OCI-LY7 (cell line): Measurements from ENCODE around the gene NHLH2. TPM values are rescaled to one million over a fixed set of nuclear protein-coding genes. Genes with fewer than 3 reads are reported as not detected.

Experiments
- BruUV-seq: library from RNA; stranded (reverse); fragments of 400-500 nt; replicated peaks from 2 replicates; lab custom pipeline; 2021; lab: Mats Ljungman, UMichigan
- CTCF ChIA-PET: fragments of 300-600 bp; sonication (Branson Sonifier 250); formaldehyde crosslinking; loops from one replicate; lab custom pipeline; 2022; ENCODE audit warnings: antibody characterized with exemption; ENCODE audit not compliant: unreplicated experiment; lab: Charles Lee
- POLR2A ChIA-PET: fragments of 300-600 bp; sonication (Branson Sonifier 250); formaldehyde crosslinking; loops from one replicate; lab custom pipeline; 2022; ENCODE audit warnings: antibody characterized with exemption; lab: Charles Lee
- DNase-seq: peaks from one replicate; pipeline ENCODE4 v3.0.0-alpha.2; 2015; ENCODE audit warnings: low spot score
- H2AFZ ChIP-seq: fragments of 200-600 bp; sonication (generic), shearing (Covaris generic); 2 replicates; pipeline ENCODE4 v1.6.1; 2014; ENCODE audit warnings: mild to moderate bottlenecking, antibody characterized with exemption, low read length, moderate library complexity
- H3K27ac ChIP-seq: fragments of 200-600 bp; sonication (generic); 2 replicates; pipeline ENCODE4 v1.5.1; 2014; ENCODE audit warnings: mixed run types, low read depth, mild to moderate bottlenecking, moderate library complexity, low read length, inconsistent platforms; ENCODE audit not compliant: poor library complexity, severe bottlenecking
- H3K36me3 ChIP-seq: fragments of 200-600 bp; sonication (generic); 2 replicates; pipeline ENCODE4 v1.6.1; 2014; ENCODE audit warnings: mild to moderate bottlenecking, antibody characterized with exemption, low read length, moderate library complexity, mixed read lengths; ENCODE audit not compliant: insufficient read depth
- H3K4me1 ChIP-seq: fragments of 200-600 bp; sonication (generic); 2 replicates; pipeline ENCODE4 v1.5.1; 2014; ENCODE audit warnings: mild to moderate bottlenecking, low read length; ENCODE audit not compliant: insufficient read depth, poor library complexity, severe bottlenecking
- H3K4me2 ChIP-seq: fragments of 200-600 bp; sonication (generic); 2 replicates; pipeline ENCODE4 v1.6.1; 2014; ENCODE audit warnings: mild to moderate bottlenecking, low read length
- H3K4me3 ChIP-seq: fragments of 200-600 bp; sonication (generic); 2 replicates; pipeline ENCODE4 v1.5.1; 2014; ENCODE audit warnings: mild to moderate bottlenecking, low read depth, low read length; ENCODE audit not compliant: poor library complexity, severe bottlenecking
- H3K79me2 ChIP-seq: fragments of 200-600 bp; sonication (generic); 2 replicates; pipeline ENCODE4 v1.6.1; 2016; ENCODE audit warnings: low read depth, mild to moderate bottlenecking, low read length, moderate library complexity, mixed read lengths; ENCODE audit not compliant: insufficient read depth
- H3K9me2 ChIP-seq: fragments of 200-600 bp; sonication (generic); 2 replicates; pipeline ENCODE4 v1.6.1; 2016; ENCODE audit warnings: mild to moderate bottlenecking, low read length, mixed read lengths; ENCODE audit not compliant: insufficient read depth
- H3K9me3 ChIP-seq: fragments of 200-600 bp; sonication (generic); 2 replicates; pipeline ENCODE4 v1.6.1; 2014; ENCODE audit warnings: mild to moderate bottlenecking, mixed run types, low read length, mixed read lengths
- H4K20me1 ChIP-seq: fragments of 200-600 bp; sonication (generic); 2 replicates; pipeline ENCODE4 v1.6.1; 2014; ENCODE audit warnings: mild to moderate bottlenecking, antibody characterized with exemption, low read length, moderate library complexity, mixed read lengths; ENCODE audit not compliant: insufficient read depth
- EZH2phosphoT487 ChIP-seq: fragments of 200-600 bp; sonication (generic); IDR thresholded peaks from 2 replicates; pipeline ENCODE4 v1.6.1; 2018; ENCODE audit warnings: low read depth, borderline replicate concordance, mild to moderate bottlenecking, mixed run types, antibody characterized with exemption, low read length, moderate library complexity, mixed read lengths
- intact Hi-C: fragments of 100-400 bp; cut with micrococcal nuclease; formaldehyde crosslinking; loops from one replicate; pipeline ENCODE4 v1.10.0; 2022; ENCODE audit not compliant: unreplicated experiment
- total RNA-seq, 2 experiments: library from RNA; depleted of rRNA in 1 of 2; stranded (reverse); fragments of >200 nt in 1 of 2; shearing (Covaris generic) in 1 of 2; gene quantifications; 2 replicates each; pipeline ENCODE4 v1.2.3, GENCODE V29; 2014 to 2022
- TF ChIP-seq, protein P1 (sequence below): fragments of 200-600 bp; sonication (generic); conservative IDR thresholded peaks from 2 replicates; pipeline ENCODE4 v1.5.1; 2014; ENCODE audit warnings: mild to moderate bottlenecking, antibody characterized with exemption, low read length, moderate library complexity, mixed read lengths

NHLH2 gene
- total RNA-seq, 2 experiments from 2014 or later, result not detected

DNA sequence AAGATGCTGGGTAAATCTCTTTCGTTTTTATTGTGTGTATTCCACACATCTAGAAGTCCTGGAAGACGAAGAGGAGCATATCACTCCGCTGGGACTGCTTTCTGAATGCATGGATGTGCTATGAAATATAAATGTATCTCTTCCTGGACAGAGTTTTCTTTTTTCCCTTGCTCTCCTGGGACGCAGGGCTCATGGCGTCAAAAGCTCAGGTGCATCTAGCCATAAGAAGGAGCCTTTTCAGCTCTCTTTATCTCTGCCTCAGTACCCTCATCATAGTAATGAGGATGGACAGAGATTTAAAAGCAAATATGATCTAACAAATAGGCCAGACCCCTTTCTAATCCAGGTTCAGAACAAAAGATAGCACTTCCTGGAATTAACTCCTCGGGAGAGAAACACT lies 44.9 kb downstream of the NHLH2 start:
- H3K36me3 ChIP-seq, result no peaks in the 10 kb centered on the region
- POLR2A ChIA-PET, result no interaction called here

DNA sequence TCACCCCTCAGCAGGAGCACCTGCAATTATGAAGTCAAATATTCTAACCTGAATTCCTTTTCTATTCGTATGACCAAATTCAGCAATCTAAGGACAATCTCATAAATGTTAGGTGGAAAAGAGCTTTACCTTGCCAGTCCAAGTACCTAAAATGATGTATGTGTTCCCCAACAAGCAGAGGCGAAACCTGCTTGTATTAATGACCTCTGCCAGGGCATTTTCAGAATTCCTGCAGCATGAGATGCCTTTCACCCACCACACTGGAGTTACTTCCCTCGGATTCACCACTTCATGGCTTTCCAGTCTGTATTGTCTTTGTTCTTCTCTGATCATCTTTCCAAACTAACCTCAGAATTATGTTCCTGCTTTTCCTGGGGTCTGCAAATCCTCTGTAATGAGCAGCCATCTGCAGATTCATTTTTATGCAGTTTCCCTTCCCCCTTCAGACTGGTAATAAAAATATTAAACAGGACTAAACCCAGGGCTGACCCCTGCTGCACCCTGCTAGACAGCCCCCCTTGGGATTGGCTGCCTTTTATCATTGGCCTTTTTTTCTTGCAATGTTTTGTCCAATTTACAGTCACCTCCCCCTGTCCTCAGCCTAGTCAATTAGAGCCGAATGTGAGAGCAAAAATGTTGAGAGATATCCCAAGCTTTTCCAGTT lies 45.8 kb downstream of the NHLH2 start:
- CTCF ChIA-PET, result no interaction called here
- intact Hi-C loops, result no loop called here
- no peak overlapping the region for H3K4me3 ChIP-seq
- no peaks in the 10 kb centered on the region for H3K9me2 ChIP-seq
- no peaks in the 10 kb centered on the region for H4K20me1 ChIP-seq
- no peaks in the 10 kb centered on the region for H3K9me3 ChIP-seq
- no TSS peak for BruUV-seq
- H3K79me2 ChIP-seq, result no peaks in the 10 kb centered on the region
- H2AFZ ChIP-seq, result no peak overlapping the region
- H3K27ac ChIP-seq, result no peak overlapping the region
- no peak for DNase-seq
- H3K4me2 ChIP-seq, result no peak overlapping the region
- TF ChIP-seq, protein P1, sequence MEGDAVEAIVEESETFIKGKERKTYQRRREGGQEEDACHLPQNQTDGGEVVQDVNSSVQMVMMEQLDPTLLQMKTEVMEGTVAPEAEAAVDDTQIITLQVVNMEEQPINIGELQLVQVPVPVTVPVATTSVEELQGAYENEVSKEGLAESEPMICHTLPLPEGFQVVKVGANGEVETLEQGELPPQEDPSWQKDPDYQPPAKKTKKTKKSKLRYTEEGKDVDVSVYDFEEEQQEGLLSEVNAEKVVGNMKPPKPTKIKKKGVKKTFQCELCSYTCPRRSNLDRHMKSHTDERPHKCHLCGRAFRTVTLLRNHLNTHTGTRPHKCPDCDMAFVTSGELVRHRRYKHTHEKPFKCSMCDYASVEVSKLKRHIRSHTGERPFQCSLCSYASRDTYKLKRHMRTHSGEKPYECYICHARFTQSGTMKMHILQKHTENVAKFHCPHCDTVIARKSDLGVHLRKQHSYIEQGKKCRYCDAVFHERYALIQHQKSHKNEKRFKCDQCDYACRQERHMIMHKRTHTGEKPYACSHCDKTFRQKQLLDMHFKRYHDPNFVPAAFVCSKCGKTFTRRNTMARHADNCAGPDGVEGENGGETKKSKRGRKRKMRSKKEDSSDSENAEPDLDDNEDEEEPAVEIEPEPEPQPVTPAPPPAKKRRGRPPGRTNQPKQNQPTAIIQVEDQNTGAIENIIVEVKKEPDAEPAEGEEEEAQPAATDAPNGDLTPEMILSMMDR, result no peak
- TF ChIP-seq EZH2phosphoT487, result no peak
- no peaks in the 10 kb centered on the region for H3K4me1 ChIP-seq
- H3K36me3 ChIP-seq, result no peaks in the 10 kb centered on the region
- POLR2A ChIA-PET, result no interaction called here

More for the DNA sequence above, 44.9 kb downstream of the NHLH2 start:
- CTCF ChIA-PET, result no interaction called here
- Histone ChIP-seq H3K9me2 (no peaks in the 10 kb centered on the region), H3K9me3 (no peaks in the 10 kb centered on the region), H4K20me1 (no peaks in the 10 kb centered on the region), H2AFZ (no peak overlapping the region), H3K27ac (no peak overlapping the region), H3K79me2 (no peaks in the 10 kb centered on the region), H3K4me3 (no peak overlapping the region), H3K4me2 (no peak overlapping the region), H3K4me1 (no peaks in the 10 kb centered on the region)
- TF ChIP-seq, protein P1, result no peak
- no peak for TF ChIP-seq EZH2phosphoT487
- intact Hi-C loops, result no loop called here
- DNase-seq, result no peak
- no TSS peak for BruUV-seq

DNA sequence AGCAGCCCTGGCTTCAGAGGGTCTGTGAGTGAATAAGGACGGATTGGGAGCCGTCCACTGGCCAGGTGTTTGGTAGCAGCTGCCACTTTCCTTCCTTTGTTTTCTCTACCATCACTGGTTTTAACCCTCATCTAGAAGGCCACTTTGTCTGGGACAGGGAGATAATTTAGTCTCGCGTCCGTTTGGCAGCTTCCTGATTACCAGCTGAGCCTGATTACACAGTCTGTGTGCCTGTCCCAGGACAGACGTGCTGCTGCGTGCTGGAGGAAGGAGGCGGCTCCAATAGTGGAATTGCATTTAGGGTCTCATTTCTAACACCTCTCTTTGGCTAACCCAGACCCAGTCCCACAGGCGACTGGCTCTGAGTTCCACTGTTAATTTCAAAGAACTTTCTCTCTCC lies 47.8 kb downstream of the NHLH2 start:
- CTCF ChIA-PET, result no interaction called here

More for the DNA sequence above, 47.8 kb downstream of the NHLH2 start:
- intact Hi-C loops, result no loop called here
- Histone ChIP-seq H4K20me1 (no peaks in the 10 kb centered on the region), H3K4me2 (no peak overlapping the region), H3K79me2 (no peaks in the 10 kb centered on the region), H3K27ac (no peak overlapping the region), H3K4me1 (no peaks in the 10 kb centered on the region), H3K4me3 (no peak overlapping the region), H2AFZ (no peak overlapping the region), H3K36me3 (no peaks in the 10 kb centered on the region), H3K9me3 (no peaks in the 10 kb centered on the region), H3K9me2 (no peaks in the 10 kb centered on the region)
- TF ChIP-seq EZH2phosphoT487, result no peak
- TF ChIP-seq, protein P1, result no peak
- DNase-seq, result no peak
- POLR2A ChIA-PET, result no interaction called here
- no TSS peak for BruUV-seq
